Left hindlimb (tissue), 1 donor: ENCODE results near the gene CXorf51B.
"Not testable (repeated sequence)": the region's sequence is repeated elsewhere in the genome, so short reads cannot be mapped to it uniquely, and the experiment has no call there.

ENCODE experiments used
- DNase-seq: peaks from one replicate; pipeline ENCODE4 v3.0.0-alpha.2; 2018

CXorf51B gene

DNA sequence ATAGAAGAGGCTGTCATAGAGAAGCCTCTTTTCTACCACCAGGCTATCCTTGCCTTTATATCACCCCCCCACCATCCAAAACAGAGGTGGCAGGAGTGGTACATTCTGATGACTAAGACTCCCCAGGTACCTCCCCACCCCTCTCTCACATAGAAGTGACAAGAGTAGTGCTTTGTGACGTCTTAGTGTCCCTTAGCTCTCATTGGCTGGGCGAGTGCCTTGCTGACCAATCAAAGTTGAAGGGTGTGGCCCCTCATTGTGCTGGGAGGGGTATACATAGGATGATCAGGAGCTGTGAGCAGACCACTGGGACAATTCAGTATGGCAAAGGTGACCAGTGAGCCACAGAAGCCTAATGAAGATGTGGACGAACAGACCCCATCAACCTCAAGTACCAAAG is at the start of gene CXorf51B:
TSS of gene CXorf51B (plus strand) at position 301 of the 400 bp plus-strand sequence. CDS start at position 322, 21 bp downstream.
- DNase-seq = not testable (repeated sequence)

DNA sequence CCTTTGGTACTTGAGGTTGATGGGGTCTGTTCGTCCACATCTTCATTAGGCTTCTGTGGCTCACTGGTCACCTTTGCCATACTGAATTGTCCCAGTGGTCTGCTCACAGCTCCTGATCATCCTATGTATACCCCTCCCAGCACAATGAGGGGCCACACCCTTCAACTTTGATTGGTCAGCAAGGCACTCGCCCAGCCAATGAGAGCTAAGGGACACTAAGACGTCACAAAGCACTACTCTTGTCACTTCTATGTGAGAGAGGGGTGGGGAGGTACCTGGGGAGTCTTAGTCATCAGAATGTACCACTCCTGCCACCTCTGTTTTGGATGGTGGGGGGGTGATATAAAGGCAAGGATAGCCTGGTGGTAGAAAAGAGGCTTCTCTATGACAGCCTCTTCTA is 5.1 kb downstream of the CXorf51B start, which contains the start of gene CXorf51A:
TSS of gene CXorf51A (minus strand) at position 101 of the 400 bp plus-strand sequence. CDS start at position 80, 21 bp downstream.
- not testable (repeated sequence) for DNase-seq

DNA sequence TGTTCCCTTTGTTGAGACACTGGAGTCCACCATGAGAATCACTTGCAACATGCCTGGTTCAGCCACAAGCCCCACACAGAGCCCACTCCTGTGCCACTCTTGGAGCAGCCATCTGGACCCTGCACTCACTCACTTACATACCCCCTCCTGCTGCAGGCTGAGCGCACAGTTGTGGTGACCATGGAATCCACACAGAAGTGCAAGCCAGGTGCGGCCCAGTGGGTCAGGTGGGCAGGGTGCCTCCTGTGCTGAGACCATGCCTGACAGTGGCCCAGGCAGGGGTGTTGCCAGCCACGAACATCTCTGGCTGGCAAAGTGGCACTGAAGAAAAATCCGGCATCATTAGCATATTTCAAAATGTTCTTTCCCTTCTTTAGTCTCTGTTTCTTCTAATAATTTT is 22.4 kb downstream of the CXorf51B start:
- no peak for DNase-seq

DNA sequence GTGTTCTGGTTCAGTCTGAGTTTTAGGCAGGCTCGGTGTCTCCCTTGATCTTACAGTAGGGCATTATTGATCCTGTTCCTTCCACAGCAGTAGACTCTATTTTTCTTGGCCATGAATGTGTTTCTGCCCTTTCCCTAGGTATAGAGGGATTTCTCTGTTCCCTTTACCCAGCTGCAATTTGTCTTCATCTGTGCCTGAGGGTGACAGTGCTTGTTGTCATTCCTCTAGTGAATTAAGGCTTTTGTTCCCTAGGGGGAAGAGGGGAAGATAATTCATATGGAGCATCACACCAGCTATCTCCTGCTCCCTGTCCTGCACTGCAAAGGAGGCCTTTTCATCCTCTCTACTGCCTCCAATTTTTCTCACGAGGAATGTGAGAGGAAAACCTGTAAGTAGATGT is 44.7 kb downstream of the CXorf51B start:
- DNase-seq = no peak
